A549 (cell line): ENCODE results near the gene FRMD7. TPM values are rescaled to one million over a fixed set of nuclear protein-coding genes. Genes with fewer than 3 reads are reported as not detected.
A peak's percentile ranks its signal among the peaks of the same experiment; 100 is the strongest.

Source experiments
- ATAC-seq, 2 experiments: fragments of 200-7000 bp in 1 of 2; fragments of >200 bp in 1 of 2; cut with Nextera tagmentation in 1 of 2; cut with Tn5 transposase in 1 of 2; 3 replicates each; pipeline versions ENCODE4 v1.8.0 to v1.9.1; 2018 to 2020; ENCODE audit warnings: mild to moderate bottlenecking in 1 of 2, moderate library complexity in 1 of 2
- CTCF ChIA-PET: fragments of 300-600 bp; sonication (Branson Sonifier 250); formaldehyde crosslinking; extraction: SDS; loops from one replicate; lab custom pipeline; 2021; ENCODE audit warnings: antibody characterized with exemption, inconsistent platforms; lab: Yijun Ruan, JAX
- POLR2A ChIA-PET: fragments of 350-600 bp; formaldehyde crosslinking; extraction: SDS; loops from one replicate; lab custom pipeline; 2021; ENCODE audit warnings: antibody characterized with exemption, inconsistent platforms; lab: Yijun Ruan, JAX
- DNase-seq, 2 experiments: peaks; one replicate each; pipeline versions ENCODE4 v3.0.0 to v3.0.0-alpha.2; 2011 to 2016; ENCODE audit warnings: low read depth in 1 of 2, low spot score in 1 of 2
- FAIRE-seq: peaks from 2 replicates; lab custom pipeline; 2011; peaks lifted over from hg19 to GRCh38; lab: Jason Lieb, UNC
- H3K27ac ChIP-seq, 2 experiments: fragments of >200 bp; sonication (Bioruptor Twin); formaldehyde crosslinking; 3 replicates each; pipeline ENCODE4 v1.5.1; 2016 to 2017
- H3K4me1 ChIP-seq: fragments of >200 bp; sonication (Bioruptor Twin); formaldehyde crosslinking; 3 replicates; pipeline ENCODE4 v1.6.1; 2016
- H3K4me2 ChIP-seq: fragments of >200 bp; sonication (Bioruptor Twin); formaldehyde crosslinking; 3 replicates; pipeline ENCODE4 v1.6.1; 2016
- H3K4me3 ChIP-seq: fragments of >200 bp; sonication (Bioruptor Twin); formaldehyde crosslinking; 3 replicates; pipeline ENCODE4 v1.5.1; 2016
- H3K9me3 ChIP-seq: fragments of >200 bp; sonication (Bioruptor Twin); formaldehyde crosslinking; 3 replicates; pipeline ENCODE4 v1.6.1; 2016
- BHLHE40 ChIP-seq: IDR thresholded peaks from 2 replicates; pipeline ENCODE4 v1.6.1; 2012; ENCODE audit warnings: low read depth, low read length, inconsistent platforms
- CBX2 ChIP-seq: fragments of 200-600 bp; sonication (generic); IDR thresholded peaks from 2 replicates; pipeline ENCODE4 v1.6.1; 2016; ENCODE audit warnings: low read depth, mild to moderate bottlenecking, borderline replicate concordance
- CBX8 ChIP-seq: fragments of 200-600 bp; sonication (generic); IDR thresholded peaks from 2 replicates; pipeline ENCODE4 v1.6.1; 2016
- CEBPB ChIP-seq, 2 experiments: fragments of >200 bp in 1 of 2; sonication (Bioruptor Twin) in 1 of 2; formaldehyde crosslinking in 1 of 2; IDR thresholded peaks; 2 replicates each; pipeline ENCODE4 v1.6.1; 2012 to 2016
- CHD4 ChIP-seq: fragments of 200-600 bp; sonication (generic); IDR thresholded peaks from 2 replicates; pipeline ENCODE4 v1.6.1; 2016; ENCODE audit warnings: antibody characterized with exemption, mild to moderate bottlenecking, borderline replicate concordance
- EHMT2 ChIP-seq: fragments of 200-600 bp; sonication (generic); IDR thresholded peaks from 2 replicates; pipeline ENCODE4 v1.6.1; 2016; ENCODE audit warnings: antibody characterized with exemption, low read depth, mild to moderate bottlenecking, moderate library complexity
- EP300 ChIP-seq, 2 experiments: fragments of >200 bp; sonication (Bioruptor Twin); formaldehyde crosslinking; IDR thresholded peaks; 2 replicates in 1 of 2; 3 replicates in 1 of 2; pipeline ENCODE4 v1.6.1; 2016 to 2017
- ESRRA ChIP-seq: fragments of 150-350 bp; IDR thresholded peaks from 2 replicates; pipeline ENCODE4 v1.6.1; 2014; ENCODE audit warnings: mild to moderate bottlenecking, low read length, borderline replicate concordance
- FOSL2 ChIP-seq, 2 experiments: fragments of 450-650 bp in 1 of 2; fragments of >200 bp in 1 of 2; sonication (Bioruptor Twin) in 1 of 2; formaldehyde crosslinking; IDR thresholded peaks; 2 replicates each; pipeline versions ENCODE4 v1.5.0 to v1.6.1; 2016 to 2020; ENCODE audit warnings: mild to moderate bottlenecking in 1 of 2, moderate library complexity in 1 of 2
- FOXS1 ChIP-seq: fragments of 250-450 bp; sonication (Bioruptor Pico); IDR thresholded peaks from 2 replicates; pipeline ENCODE4 v1.5.0; 2020; ENCODE audit warnings: mild to moderate bottlenecking, moderate library complexity
- GATA3 ChIP-seq: IDR thresholded peaks from 2 replicates; pipeline ENCODE4 v1.6.1; 2012; ENCODE audit warnings: borderline replicate concordance
- HOXA7 ChIP-seq: fragments of 250-450 bp; sonication (Bioruptor Pico); IDR thresholded peaks from 2 replicates; pipeline ENCODE4 v1.5.0; 2020; ENCODE audit warnings: mild to moderate bottlenecking, moderate library complexity
- HOXB5 ChIP-seq: fragments of 250-450 bp; sonication (Bioruptor Pico); IDR thresholded peaks from 2 replicates; pipeline ENCODE4 v1.5.0; 2020; ENCODE audit warnings: mild to moderate bottlenecking, moderate library complexity
- JUNB ChIP-seq: fragments of >200 bp; sonication (Bioruptor Twin); formaldehyde crosslinking; IDR thresholded peaks from 2 replicates; pipeline ENCODE4 v1.6.1; 2016
- KDM1A ChIP-seq: fragments of 200-600 bp; sonication (generic); IDR thresholded peaks from 2 replicates; pipeline ENCODE4 v1.6.1; 2016; ENCODE audit warnings: low read depth, mild to moderate bottlenecking
- KDM5A ChIP-seq: fragments of 200-600 bp; sonication (generic); IDR thresholded peaks from 2 replicates; pipeline ENCODE4 v1.6.1; 2016; ENCODE audit warnings: antibody characterized with exemption, mild to moderate bottlenecking
- MAFK ChIP-seq: fragments of 450-650 bp; IDR thresholded peaks from 2 replicates; pipeline ENCODE4 v1.6.1; 2014; ENCODE audit not compliant: partially characterized antibody
- MYC ChIP-seq: IDR thresholded peaks from 2 replicates; pipeline ENCODE4 v1.6.1; 2012; ENCODE audit warnings: mild to moderate bottlenecking, inconsistent platforms, low read length, improper control_type of control experiment, borderline replicate concordance
- NPAS2 ChIP-seq: fragments of 250-450 bp; sonication (Bioruptor Pico); IDR thresholded peaks from 2 replicates; pipeline ENCODE4 v1.8.0; 2022; ENCODE audit warnings: mild to moderate bottlenecking, moderate library complexity, borderline replicate concordance
- RARB ChIP-seq: fragments of 250-450 bp; sonication (Bioruptor Pico); IDR thresholded peaks from 2 replicates; pipeline ENCODE4 v1.8.0; 2021; ENCODE audit warnings: mild to moderate bottlenecking, moderate library complexity
- SMC3 ChIP-seq: fragments of >200 bp; sonication (Bioruptor Twin); formaldehyde crosslinking; IDR thresholded peaks from 3 replicates; pipeline ENCODE4 v1.6.1; 2018; ENCODE audit warnings: inconsistent platforms
- SREBF2 ChIP-seq: fragments of 450-650 bp; IDR thresholded peaks from 2 replicates; pipeline ENCODE4 v1.6.1; 2014; ENCODE audit warnings: mild to moderate bottlenecking, moderate library complexity
- WGBS: methylation state at CpG from one replicate; pipeline ENCODE4 v1.1.6; 2017; ENCODE audit errors: missing lambda C conversion rate; 5-methylcytosine and 5-hydroxymethylcytosine counted together
- polyA plus RNA-seq, 4 experiments: library from polyadenylated mRNA; depleted of rRNA in 3 of 4; stranded (reverse); fragments of >200 nt; fragmentation: RNase III in 1 of 4; extraction: RNeasy Plus Mini Kit Qiagen cat#74134 plus additional on column Dnase treatment in 1 of 4; gene quantifications; 2 replicates in 3 of 4; 3 replicates in 1 of 4; pipeline ENCODE4 v1.2.3, GENCODE V29; 2011 to 2017
- TF ChIP-seq, protein P1 (sequence below): fragments of >200 bp; sonication (Bioruptor Twin); formaldehyde crosslinking; IDR thresholded peaks from 3 replicates; pipeline ENCODE4 v1.6.1; 2016
- TF ChIP-seq, protein P2 (sequence below): fragments of >200 bp; sonication (Bioruptor Twin); formaldehyde crosslinking; IDR thresholded peaks from 2 replicates; pipeline ENCODE4 v1.6.1; 2016
- TF ChIP-seq, protein P3 (sequence below): fragments of 250-450 bp; sonication (Bioruptor Pico); IDR thresholded peaks from 2 replicates; pipeline ENCODE4 v1.5.0; 2020; ENCODE audit warnings: low read depth, mild to moderate bottlenecking, moderate library complexity
- TF ChIP-seq, protein P4 (sequence below): fragments of 450-650 bp; IDR thresholded peaks from 2 replicates; pipeline ENCODE4 v1.6.1; 2014; ENCODE audit warnings: antibody characterized with exemption
- TF ChIP-seq, protein P5 (sequence below): IDR thresholded peaks from 2 replicates; pipeline ENCODE4 v1.6.1; 2012

FRMD7 gene
- polyA plus RNA-seq, 2 of the 4 experiments (the other 2 are of a cell fraction), result not detected

DNA sequence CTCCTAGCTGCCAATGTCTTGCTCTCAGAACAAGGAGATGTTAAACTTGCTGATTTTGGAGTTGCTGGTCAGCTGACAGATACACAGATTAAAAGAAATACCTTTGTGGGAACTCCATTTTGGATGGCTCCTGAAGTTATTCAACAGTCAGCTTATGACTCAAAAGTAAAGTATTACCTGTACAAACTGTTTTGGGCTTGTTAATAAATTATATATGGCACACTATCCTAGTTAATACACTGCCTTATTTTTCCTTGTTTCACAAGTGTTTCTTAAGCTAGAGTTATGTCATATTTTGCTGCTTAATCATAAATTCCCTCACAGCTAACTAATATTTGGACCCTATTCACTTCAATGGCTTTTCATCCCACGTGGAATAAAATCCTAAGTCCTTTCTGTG lies 59.4 kb downstream of the FRMD7 start:
- Histone ChIP-seq H3K4me3 (no peak overlapping the region), H3K27ac (no peak overlapping the region), H3K4me2 (no peak overlapping the region), H3K4me1 (no peaks in the 10 kb centered on the region), H3K9me3 (no peaks in the 10 kb centered on the region)
- DNase-seq (no peak), ATAC-seq (no peak), FAIRE-seq (no peak)
- TF ChIP-seq, protein P1, sequence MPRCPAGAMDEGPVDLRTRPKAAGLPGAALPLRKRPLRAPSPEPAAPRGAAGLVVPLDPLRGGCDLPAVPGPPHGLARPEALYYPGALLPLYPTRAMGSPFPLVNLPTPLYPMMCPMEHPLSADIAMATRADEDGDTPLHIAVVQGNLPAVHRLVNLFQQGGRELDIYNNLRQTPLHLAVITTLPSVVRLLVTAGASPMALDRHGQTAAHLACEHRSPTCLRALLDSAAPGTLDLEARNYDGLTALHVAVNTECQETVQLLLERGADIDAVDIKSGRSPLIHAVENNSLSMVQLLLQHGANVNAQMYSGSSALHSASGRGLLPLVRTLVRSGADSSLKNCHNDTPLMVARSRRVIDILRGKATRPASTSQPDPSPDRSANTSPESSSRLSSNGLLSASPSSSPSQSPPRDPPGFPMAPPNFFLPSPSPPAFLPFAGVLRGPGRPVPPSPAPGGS, result no peak
- TF ChIP-seq SREBF2 (no peak), MAFK (no peak), CBX8 (no peak), HOXA7 (CRISPR knock-in tag) (no peak), ESRRA (no peak), GATA3 (no peak), EP300 (IDR thresholded peaks at IDR 0.05) (no peak), RARB (no peak), MYC (no peak), CEBPB (IDR thresholded peaks at IDR 0.05) (no peak), KDM5A (no peak), JUNB (no peak), KDM1A (no peak)
- TF ChIP-seq, protein P2, sequence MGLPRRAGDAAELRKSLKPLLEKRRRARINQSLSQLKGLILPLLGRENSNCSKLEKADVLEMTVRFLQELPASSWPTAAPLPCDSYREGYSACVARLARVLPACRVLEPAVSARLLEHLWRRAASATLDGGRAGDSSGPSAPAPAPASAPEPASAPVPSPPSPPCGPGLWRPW, result no peak
- ChIA-PET POLR2A (no interaction called here), CTCF (interaction anchor here (1.2 kb wide), 1 partner anchor 227 kb away, joined by 4 read pairs; no protein-coding TSS in a partner anchor)
- 36% methylated on average over 1 of the region's 1 CpG for WGBS

DNA sequence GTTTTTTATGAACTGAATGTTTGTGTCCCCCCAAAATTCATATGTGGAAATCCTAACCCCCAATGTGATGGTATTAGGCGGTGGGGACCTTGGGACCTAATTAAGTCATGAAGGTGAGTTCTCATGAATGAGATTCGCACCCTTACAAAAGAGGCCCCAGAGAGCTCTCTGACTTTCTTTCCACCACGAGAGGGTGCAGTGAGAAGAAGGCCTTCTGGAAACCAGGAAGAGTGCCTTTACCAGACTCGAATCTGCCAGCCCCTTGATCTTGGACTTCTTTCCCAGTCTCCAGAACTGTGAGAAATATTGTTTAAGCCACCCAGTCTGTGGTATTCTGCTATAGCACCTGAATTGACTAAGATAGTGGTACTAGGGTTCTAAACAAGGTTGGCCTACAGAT lies 64.0 kb downstream of the FRMD7 start:
- no peak for ATAC-seq
- peak; percentile 32 for FAIRE-seq
- TF ChIP-seq, protein P3, sequence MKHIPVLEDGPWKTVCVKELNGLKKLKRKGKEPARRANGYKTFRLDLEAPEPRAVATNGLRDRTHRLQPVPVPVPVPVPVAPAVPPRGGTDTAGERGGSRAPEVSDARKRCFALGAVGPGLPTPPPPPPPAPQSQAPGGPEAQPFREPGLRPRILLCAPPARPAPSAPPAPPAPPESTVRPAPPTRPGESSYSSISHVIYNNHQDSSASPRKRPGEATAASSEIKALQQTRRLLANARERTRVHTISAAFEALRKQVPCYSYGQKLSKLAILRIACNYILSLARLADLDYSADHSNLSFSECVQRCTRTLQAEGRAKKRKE (CRISPR knock-in tag), result no peak
- TF ChIP-seq CBX8 (no peak), FOSL2 (IDR thresholded peaks at IDR 0.05) (no peak), FOSL2 (CRISPR knock-in tag; IDR thresholded peaks at IDR 0.05) (no peak), CBX2 (no peak), JUNB (no peak), HOXB5 (CRISPR knock-in tag) (no peak), EP300 (IDR thresholded peaks at IDR 0.05) (no peak), KDM1A (no peak), NPAS2 (no peak), SMC3 (no peak), KDM5A (no peak)
- TF ChIP-seq, all 56 proteins: peak for 0
- Histone ChIP-seq H3K9me3 (no peaks in the 10 kb centered on the region), H3K4me3 (no peak overlapping the region), H3K27ac (no peak overlapping the region), H3K4me2 (no peak overlapping the region), H3K4me1 (no peaks in the 10 kb centered on the region)
- ChIA-PET POLR2A (no interaction called here), CTCF (no interaction called here)
- no peak for DNase-seq
- WGBS, result 45% methylated on average over 3 of the region's 4 CpGs

DNA sequence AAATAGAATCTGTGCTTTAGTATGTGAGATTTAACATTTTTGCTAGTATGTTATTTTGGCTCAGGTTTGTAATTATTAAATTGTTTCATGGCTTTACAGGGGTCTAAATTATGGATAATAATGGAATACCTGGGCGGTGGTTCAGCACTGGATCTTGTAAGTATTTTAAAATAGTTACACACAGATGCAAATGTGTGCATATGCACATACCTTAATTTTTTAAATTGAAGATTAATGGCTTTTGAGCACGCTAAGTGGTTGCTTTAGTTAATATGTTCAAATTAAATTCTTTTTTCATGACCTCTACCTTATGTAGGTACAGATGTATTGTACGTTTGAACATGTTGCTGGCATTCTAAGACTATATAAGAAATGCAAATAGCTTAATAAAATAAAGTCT lies 64.5 kb downstream of the FRMD7 start:
- ATAC-seq (no peak), FAIRE-seq (no peak), DNase-seq (no peak)
- Histone ChIP-seq H3K4me3 (no peak overlapping the region), H3K4me1 (no peaks in the 10 kb centered on the region), H3K4me2 (no peak overlapping the region), H3K27ac (no peak overlapping the region), H3K9me3 (no peaks in the 10 kb centered on the region)
- ChIA-PET CTCF (no interaction called here), POLR2A (no interaction called here)
- 69% methylated on average over 3 of the region's 3 CpGs for WGBS
- TF ChIP-seq, protein P4, sequence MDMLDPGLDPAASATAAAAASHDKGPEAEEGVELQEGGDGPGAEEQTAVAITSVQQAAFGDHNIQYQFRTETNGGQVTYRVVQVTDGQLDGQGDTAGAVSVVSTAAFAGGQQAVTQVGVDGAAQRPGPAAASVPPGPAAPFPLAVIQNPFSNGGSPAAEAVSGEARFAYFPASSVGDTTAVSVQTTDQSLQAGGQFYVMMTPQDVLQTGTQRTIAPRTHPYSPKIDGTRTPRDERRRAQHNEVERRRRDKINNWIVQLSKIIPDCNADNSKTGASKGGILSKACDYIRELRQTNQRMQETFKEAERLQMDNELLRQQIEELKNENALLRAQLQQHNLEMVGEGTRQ, result no peak
- TF ChIP-seq FOXS1 (CRISPR knock-in tag) (no peak), BHLHE40 (no peak), CHD4 (no peak), EHMT2 (no peak), HOXB5 (CRISPR knock-in tag) (no peak)
- TF ChIP-seq, protein P5, sequence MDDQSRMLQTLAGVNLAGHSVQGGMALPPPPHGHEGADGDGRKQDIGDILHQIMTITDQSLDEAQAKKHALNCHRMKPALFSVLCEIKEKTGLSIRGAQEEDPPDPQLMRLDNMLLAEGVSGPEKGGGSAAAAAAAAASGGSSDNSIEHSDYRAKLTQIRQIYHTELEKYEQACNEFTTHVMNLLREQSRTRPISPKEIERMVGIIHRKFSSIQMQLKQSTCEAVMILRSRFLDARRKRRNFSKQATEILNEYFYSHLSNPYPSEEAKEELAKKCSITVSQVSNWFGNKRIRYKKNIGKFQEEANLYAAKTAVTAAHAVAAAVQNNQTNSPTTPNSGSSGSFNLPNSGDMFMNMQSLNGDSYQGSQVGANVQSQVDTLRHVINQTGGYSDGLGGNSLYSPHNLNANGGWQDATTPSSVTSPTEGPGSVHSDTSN, result no peak
